Fibroblast of skin of right biceps (primary cell): ENCODE data around the gene TMEM87B.
A peak's percentile ranks its signal among the peaks of the same experiment; 100 is the strongest.

Source experiments
- DNase-seq: peaks from one replicate; pipeline ENCODE4 v3.0.0-alpha.2; 2013

The TMEM87B gene

GRCh38 chr2:112054847-112055729 lies at the start of gene TMEM87B:
TMEM87B (plus strand) TSS chr2:112055269; CDS start chr2:112055592, 323 bp downstream.
- DNase-seq: peak; percentile 97

DNA sequence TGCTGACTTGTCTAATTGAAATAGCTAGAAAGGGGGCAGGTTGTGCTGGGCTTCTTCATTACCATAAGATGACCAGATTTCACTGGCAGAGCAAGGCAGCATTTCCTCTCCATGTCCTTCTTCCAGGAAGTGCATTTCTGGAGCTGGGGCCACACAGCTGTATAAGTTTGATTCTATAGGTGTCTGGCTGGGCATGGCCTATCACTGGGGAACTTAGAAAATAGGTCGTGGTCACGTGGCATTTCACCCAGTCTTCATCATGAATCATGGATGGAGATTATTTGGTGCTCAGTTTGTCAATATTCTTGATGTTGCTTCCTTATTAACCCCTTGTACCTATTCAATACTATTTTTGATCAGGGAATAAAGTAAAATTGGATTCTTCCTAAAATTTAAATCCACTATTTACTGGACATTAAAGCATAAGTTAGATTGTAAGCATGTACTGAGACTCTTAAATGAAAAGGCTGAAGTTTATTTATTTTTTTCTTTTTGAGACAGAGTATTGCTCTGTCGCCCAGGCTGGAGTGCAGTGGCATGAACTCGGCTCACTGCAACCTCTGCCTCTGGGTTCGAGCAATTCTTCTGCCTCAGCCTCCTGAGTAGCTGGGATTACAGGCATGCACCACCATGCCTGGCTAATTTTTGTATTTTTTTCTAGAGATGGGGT lies 49.5 kb upstream of the TMEM87B start:
- DNase-seq: no peak

DNA sequence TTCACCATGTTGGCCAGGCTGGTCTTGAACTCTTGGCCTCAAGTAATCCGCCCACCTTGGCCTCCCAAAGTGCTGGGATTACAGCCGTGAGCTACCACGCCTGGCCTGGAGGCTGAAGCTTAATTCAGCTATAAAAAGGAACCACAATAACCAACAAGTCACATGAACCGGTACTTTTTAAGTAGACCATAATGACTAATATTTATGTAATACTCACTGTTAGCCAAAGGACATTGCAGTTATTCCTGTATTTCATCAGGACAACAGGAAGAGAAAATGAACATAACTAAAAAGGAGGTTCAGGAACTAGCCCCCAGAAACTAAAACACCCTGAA lies 49.0 kb upstream of the TMEM87B start:
- peak; percentile 20 for DNase-seq

DNA sequence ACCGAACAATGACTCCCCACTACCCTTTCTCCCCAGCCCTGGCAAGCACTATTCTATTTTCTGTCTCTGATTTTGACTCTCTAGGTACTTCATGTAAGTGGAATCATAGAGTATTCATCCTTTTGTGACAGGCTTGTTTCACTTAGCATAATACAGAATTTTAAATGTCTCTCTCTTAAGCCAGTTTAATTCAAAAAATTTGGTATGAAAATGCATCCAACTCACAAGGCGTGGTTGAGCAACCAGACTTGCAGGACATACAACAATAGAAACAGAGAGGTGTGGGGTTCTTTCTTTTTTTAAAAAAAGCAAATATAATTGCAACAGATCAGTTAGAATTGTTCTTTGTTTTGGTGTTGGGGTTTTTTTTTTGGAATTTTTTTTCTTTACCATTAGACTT lies 47.6 kb upstream of the TMEM87B start:
- DNase-seq: no peak

- no peak for DNase-seq
Observed at GRCh38 chr2:112008910-112009485, 46.1 kb upstream of the TMEM87B start.

DNA sequence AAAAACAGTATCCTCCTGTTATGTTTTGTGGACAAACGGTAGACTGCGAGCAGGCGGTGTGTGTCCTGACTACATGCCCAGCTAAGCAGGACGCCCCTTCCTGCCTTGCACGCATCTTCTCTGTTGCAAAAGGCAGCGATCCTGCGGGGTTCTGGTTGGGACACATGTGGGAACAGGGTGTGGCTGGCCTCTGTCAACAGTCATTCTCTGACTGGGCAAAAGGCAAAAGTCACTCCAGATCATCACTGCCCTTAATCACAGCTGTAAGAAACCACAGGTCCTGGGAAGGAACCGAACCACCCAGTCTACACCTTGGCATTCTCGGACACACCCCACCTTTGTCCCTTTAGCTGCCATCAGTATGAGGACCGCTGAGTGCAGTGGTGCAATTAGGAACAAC lies 44.3 kb upstream of the TMEM87B start:
- DNase-seq: no peak

DNA sequence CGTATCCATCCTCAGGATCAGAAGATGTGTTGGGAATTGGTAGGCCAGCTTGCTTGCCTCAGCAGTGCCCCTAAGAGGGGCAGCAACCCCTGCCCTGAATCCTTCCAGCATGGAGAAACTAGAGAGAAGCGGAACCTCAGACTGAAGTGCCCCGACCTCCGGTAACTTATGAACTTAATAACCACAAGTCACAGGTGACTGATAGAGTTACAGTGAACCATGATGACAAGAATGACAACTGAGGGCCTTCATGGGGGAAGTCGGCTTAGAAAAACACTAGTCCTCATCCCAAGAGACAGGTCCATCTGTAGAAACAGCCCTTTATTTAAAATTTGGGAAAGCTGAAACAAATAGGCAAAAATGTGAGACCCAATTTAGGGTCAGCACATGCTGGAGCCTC lies 42.5 kb upstream of the TMEM87B start:
- DNase-seq: no peak

- DNase-seq: no peak
Observed at GRCh38 chr2:112018846-112019245, 36.2 kb upstream of the TMEM87B start.

DNA sequence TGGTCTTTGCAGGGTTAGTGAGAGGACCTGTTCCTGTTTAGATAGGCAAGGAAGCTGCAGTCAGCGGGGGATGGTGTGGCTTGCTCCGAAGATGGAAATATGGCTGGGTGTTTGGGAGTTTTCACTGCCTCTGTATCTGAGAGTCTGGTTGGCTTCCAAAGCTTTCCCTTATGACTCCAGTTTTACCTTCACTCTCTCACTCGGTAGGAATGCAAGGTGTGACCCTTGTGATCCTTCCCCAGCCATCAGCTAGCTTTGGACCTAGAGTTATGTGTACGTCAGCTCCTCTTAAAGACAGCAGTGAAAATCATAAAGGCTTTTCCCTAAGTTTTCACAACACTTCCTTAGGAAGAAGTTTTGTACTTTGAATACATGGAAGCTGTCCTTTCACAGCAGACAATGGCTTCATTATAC lies 35.5 kb upstream of the TMEM87B start:
- DNase-seq: no peak

DNA sequence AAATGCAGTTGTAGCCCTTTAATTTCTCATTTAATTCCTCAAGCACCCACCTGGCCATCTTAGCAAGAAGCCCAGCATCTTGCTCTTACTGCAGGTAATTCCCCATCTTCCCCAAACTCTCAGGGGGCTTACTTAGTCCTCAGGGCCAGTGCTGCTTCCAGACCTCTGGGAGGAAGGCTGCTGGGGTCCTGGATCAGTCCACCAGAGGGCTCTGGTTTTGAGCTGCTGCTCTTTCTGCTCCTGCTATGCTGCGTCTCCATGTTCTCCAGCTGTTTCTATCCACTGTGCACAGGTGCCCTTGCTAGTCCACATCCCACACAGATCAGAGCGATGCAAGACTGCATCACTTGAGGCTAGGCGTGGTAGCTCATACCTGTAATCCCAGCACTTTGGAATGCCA lies 34.5 kb upstream of the TMEM87B start:
- no peak for DNase-seq

GRCh38 chr2:112021290-112021689 lies 33.8 kb upstream of the TMEM87B start:
- no peak for DNase-seq

DNA sequence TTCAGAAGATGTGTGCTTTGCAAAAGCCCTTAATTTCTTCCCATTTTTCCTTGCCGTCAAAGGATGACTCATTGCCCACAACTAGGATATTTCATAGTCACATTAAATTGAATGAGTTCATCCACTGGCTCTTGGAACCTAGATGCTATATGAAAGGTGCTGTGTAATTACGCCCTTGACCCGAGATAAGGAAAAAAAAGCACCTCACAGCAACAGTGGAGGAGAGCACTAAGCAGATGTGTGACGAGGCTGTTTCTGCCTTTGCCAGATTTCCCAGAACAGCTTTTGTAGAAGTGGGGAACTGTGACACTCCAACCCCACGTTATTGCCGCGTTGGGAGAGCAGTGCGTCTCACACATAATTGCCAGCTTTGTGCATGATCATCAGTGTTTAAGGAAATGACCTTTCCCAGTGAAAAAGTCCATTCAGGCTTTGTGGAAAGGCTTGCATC lies 33.3 kb upstream of the TMEM87B start:
- peak; percentile 51 for DNase-seq

DNA sequence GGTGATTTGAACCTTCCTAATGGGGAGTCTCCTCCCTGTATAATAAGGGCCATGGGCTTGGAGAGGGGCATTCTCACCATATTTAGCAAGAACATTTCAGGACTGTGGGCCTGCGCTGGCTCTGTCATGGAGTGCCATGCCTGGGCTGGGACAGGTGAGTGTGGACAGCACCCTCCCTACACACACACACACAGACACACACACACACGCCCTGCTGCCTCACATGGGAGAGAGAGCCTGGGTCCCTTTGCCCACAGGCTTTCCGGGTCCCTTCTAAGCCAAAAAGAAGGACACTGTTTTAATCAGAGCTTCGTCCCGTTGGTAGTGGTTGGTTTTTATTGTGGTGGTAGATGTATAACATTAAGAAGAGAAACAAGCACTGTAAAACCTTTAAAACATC lies 31.4 kb upstream of the TMEM87B start:
- DNase-seq: no peak

DNA sequence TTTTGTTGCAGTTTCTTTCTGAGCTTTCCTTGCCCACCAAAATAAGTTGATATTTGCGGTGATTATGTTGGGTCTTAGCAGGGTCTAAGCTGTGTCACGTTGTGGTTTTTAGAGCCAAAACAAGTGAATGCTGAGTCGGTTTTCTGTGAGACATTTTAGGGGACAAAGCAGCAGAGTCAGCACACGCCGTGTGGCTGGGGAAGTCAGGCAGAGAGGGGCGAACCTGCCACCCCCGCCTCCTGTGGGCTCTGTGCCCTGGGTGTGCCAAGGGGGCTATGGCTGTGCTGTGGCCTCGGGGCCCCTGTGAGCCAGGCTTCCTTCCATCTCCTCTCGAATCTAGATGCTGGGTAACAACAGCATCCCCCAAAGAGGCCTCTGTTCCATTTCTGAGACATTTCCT lies 30.8 kb upstream of the TMEM87B start:
- no peak for DNase-seq

GRCh38 chr2:112024896-112025491 lies 30.1 kb upstream of the TMEM87B start:
- no peak for DNase-seq

- no peak for DNase-seq
Observed at GRCh38 chr2:112026509-112026908, 28.6 kb upstream of the TMEM87B start.

- no peak for DNase-seq
Observed at GRCh38 chr2:112027767-112028166, 27.3 kb upstream of the TMEM87B start.

DNA sequence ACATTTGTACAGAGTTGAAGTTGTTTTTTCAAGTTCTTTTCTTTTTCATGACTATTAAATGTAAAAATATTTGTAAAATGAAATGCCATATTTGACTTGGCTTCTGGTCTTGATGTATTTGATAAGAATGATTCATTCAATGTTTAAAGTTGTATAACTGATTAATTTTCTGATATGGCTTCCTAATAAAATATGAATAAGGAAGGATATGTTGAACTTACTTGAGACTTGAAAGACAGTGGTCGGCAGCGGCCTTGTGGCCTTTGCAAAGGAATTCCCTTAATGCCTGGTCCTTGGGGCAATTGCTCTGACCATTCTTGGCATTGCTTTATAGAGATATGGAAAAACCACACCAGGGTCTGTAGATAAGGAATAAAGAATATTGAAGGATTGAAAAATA lies 25.9 kb upstream of the TMEM87B start:
- DNase-seq: no peak

DNA sequence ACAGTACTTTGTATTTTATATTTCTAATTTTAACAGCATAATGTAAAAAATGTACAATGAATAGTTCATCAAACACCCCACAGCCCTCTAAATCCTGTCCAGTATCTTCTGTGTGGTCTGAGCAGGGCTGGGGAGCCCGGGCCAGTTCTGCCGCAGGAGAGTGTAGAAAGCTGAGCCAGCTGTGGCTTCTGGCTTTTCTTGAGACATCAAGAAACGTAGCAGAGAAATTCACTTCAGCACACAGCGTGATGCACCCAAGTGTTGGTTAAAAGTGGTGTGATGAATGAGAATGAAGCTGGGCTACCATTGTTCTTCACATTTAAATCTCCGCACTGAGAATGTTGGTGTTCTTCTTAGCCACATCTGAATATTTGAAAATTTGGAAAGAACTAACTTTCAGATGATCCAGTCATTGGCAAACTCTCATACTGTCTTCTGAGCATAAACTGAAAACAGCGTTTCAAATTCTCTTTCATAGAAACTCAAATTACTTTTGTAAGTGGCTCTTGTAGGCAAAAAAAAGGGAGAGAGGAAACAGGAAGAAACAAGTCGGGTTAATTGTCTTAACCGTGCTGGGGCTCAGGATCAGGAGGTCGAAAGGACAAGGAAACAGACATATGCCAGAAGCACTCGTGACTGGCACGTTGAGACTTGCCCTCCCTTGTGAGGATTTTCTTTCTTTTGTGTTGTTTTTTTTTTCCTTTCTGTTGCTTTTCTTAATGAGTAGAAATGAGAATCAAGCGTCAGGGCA lies 23.4 kb upstream of the TMEM87B start:
- DNase-seq: no peak

GRCh38 chr2:112032224-112032586 lies 22.9 kb upstream of the TMEM87B start:
- no peak for DNase-seq

- DNase-seq: peak; percentile 80
Observed at GRCh38 chr2:112032689-112033465, 22.2 kb upstream of the TMEM87B start.

DNA sequence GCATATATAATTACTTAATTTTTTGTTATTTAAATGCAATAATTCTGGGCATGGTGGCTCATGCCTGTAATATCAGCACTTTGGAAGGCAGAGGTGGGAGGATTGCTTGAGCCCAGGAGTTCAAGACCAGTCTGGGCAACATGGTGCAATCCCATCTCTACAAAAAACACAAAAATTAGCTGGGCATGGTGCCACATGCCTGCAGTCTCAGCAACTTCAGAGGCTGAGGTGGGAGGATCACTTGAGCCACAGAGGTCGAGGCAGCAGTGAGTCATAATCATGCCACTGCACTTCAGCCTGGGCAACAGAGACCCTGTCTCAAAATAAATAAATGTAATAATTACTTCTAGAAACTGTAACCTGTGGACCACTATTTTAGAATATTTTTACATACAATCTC lies 21.5 kb upstream of the TMEM87B start:
- peak; percentile 40 for DNase-seq
